Measurements from ENCODE around the gene LKAAEAR1. TPM values are rescaled to one million over a fixed set of nuclear protein-coding genes. Genes with fewer than 3 reads are reported as not detected.

Gene LKAAEAR1
- total and polyA plus RNA-seq, 7 donors, result 0.19 to 1.5 TPM; not detected in 5

GRCh38 chr20:64110411-64111068 is 26.3 kb upstream of the LKAAEAR1 start:
- peak; percentile 58 for DNase-seq
- WGBS, 2 donors, result 87 to 92% methylated on average over 10 of the region's 10 CpGs
- intact Hi-C loops (cut with DNase I), result no loop called here

GRCh38 chr20:64109831-64110391 is 25.7 kb upstream of the LKAAEAR1 start:
- Histone ChIP-seq H3K36me3 (no peaks in the 10 kb centered on the region), H3K27ac (no peak overlapping the region), H3K27me3 (no peaks in the 10 kb centered on the region), H3K4me1 (no peaks in the 10 kb centered on the region), H3K4me3 (no peak overlapping the region), H3K9me3 (no peaks in the 10 kb centered on the region)
- intact Hi-C loops (cut with DNase I), result no loop called here
- TF ChIP-seq CTCF (IDR thresholded peaks at IDR 0.05) (no peak), EP300 (IDR thresholded peaks at IDR 0.05) (no peak), POLR2A (IDR thresholded peaks at IDR 0.05) (no peak), POLR2AphosphoS5 (IDR thresholded peaks at IDR 0.05) (no peak)
- peak; percentile 58 for DNase-seq
- 73 to 79% methylated on average over 16 of the region's 16 CpGs for WGBS, 2 donors

More at GRCh38 chr20:64110411-64111068, 26.3 kb upstream of the LKAAEAR1 start:
- Histone ChIP-seq H3K4me3 (no peak overlapping the region), H3K36me3 (no peaks in the 10 kb centered on the region), H3K27me3 (no peaks in the 10 kb centered on the region), H3K4me1 (no peaks in the 10 kb centered on the region), H3K9me3 (no peaks in the 10 kb centered on the region), H3K27ac (no peak overlapping the region)
- TF ChIP-seq POLR2AphosphoS5 (IDR thresholded peaks at IDR 0.05) (no peak), CTCF (IDR thresholded peaks at IDR 0.05) (no peak), POLR2A (IDR thresholded peaks at IDR 0.05) (no peak), EP300 (IDR thresholded peaks at IDR 0.05) (no peak)

GRCh38 chr20:64108731-64109681 is 24.8 kb upstream of the LKAAEAR1 start:
- 69 to 82% methylated on average over 26 of the region's 26 CpGs for WGBS, 2 donors
- H3K4me1 ChIP-seq, result no peaks in the 10 kb centered on the region
- H3K27ac ChIP-seq, result no peak overlapping the region
- DNase-seq, result peak; percentile 46
- intact Hi-C loops (cut with DNase I), result no loop called here
- no peaks in the 10 kb centered on the region for H3K9me3 ChIP-seq
- TF ChIP-seq EP300 (IDR thresholded peaks at IDR 0.05), result no peak
- TF ChIP-seq POLR2AphosphoS5 (IDR thresholded peaks at IDR 0.05), result no peak
- no peak for TF ChIP-seq POLR2A (IDR thresholded peaks at IDR 0.05)
- no peak for TF ChIP-seq CTCF (IDR thresholded peaks at IDR 0.05)
- peaks cover 0 to 3% (median 3%) of the 10 kb centered on the region in 3 donors for H3K27me3 ChIP-seq
- H3K36me3 ChIP-seq, result no peaks in the 10 kb centered on the region
- H3K4me3 ChIP-seq, result no peak overlapping the region

- no peak overlapping the region for H3K4me3 ChIP-seq
- DNase-seq, result peak; percentile 45
- no peaks in the 10 kb centered on the region for H3K4me1 ChIP-seq
- intact Hi-C loops (cut with DNase I), result no loop called here
- TF ChIP-seq EP300 (IDR thresholded peaks at IDR 0.05) (no peak), CTCF (IDR thresholded peaks at IDR 0.05) (no peak), POLR2AphosphoS5 (IDR thresholded peaks at IDR 0.05) (no peak), POLR2A (IDR thresholded peaks at IDR 0.05) (no peak)
- no peaks in the 10 kb centered on the region for H3K9me3 ChIP-seq
- H3K36me3 ChIP-seq, result no peaks in the 10 kb centered on the region
- peaks cover 0 to 14% (median 14%) of the 10 kb centered on the region in 3 donors for H3K27me3 ChIP-seq
- 61 to 67% methylated on average over 19 of the region's 19 CpGs for WGBS, 2 donors
- H3K27ac ChIP-seq, result no peak overlapping the region
These were observed 23.7 kb upstream of the LKAAEAR1 start for GRCh38 chr20:64107736-64108457.
